Activated naive CD4-positive, alpha-beta T cell treated with anti-CD3 and anti-CD28 coated beads, Interleukin-2, amount 50 U/mL, for 72 hours (primary cell): Measurements from ENCODE around the gene TGFBR3. TPM values are rescaled to one million over a fixed set of nuclear protein-coding genes. Genes with fewer than 3 reads are reported as not detected.

Experiments
- ATAC-seq, 2 donors: fragments of 150-1000 bp; cut with Tn5 transposase; 2 replicates each; pipeline ENCODE4 v1.10.0; 2021; ENCODE audit warnings: mild to moderate bottlenecking in 2 of 2, moderate library complexity in 2 of 2
- DNase-seq, 2 donors: peaks; one replicate each; pipeline ENCODE4 v3.0.0; 2021 to 2022; ENCODE audit warnings: low spot score in 2 of 2
- H3K27ac Mint-ChIP-seq, 2 donors: one replicate each; pipeline ENCODE4 v1.8.0; 2022; ENCODE audit warnings: mild to moderate bottlenecking in 2 of 2, mixed read lengths in 2 of 2
- H3K36me3 Mint-ChIP-seq, 2 donors: one replicate each; pipeline ENCODE4 v1.8.0; 2022; ENCODE audit warnings: mixed read lengths in 2 of 2
- H3K9me3 Mint-ChIP-seq, 2 donors: one replicate each; pipeline ENCODE4 v1.8.0; 2022; ENCODE audit warnings: mixed read lengths in 2 of 2
- total RNA-seq, 2 donors: library from RNA; stranded (reverse); gene quantifications; one replicate each; pipeline ENCODE4 v1.2.3, GENCODE V29; 2022

TGFBR3 gene
- total RNA-seq, 2 donors from 2014 or later = 1.2 to 3.3 TPM

DNA sequence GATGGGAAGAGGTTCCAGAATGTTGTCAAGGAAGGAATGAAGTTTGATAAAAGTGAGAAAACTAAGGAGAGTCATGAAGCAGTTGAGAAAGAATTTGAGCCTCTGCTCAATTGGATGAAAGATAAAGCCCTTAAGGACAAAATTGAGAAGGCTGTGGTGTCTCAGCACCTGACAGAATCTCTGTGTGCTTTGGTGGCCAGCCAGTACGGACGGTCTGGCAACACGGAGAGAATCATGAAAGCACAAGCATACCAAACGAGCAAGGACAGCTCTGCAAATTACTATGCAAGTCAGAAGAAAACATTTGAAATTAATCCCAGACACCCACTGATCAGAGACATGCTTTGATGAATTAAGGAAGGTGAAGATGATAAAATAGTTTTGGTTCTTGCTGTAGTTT, 242.5 kb downstream of the TGFBR3 start:
- no peak for DNase-seq
- Mint-ChIP-seq H3K27ac (no peak overlapping the region), H3K36me3 (peaks cover 8 to 27% of the 10 kb centered on the region in 2 donors), H3K9me3 (peaks cover 7 to 28% of the 10 kb centered on the region in 2 donors)
- no peak for ATAC-seq

DNA sequence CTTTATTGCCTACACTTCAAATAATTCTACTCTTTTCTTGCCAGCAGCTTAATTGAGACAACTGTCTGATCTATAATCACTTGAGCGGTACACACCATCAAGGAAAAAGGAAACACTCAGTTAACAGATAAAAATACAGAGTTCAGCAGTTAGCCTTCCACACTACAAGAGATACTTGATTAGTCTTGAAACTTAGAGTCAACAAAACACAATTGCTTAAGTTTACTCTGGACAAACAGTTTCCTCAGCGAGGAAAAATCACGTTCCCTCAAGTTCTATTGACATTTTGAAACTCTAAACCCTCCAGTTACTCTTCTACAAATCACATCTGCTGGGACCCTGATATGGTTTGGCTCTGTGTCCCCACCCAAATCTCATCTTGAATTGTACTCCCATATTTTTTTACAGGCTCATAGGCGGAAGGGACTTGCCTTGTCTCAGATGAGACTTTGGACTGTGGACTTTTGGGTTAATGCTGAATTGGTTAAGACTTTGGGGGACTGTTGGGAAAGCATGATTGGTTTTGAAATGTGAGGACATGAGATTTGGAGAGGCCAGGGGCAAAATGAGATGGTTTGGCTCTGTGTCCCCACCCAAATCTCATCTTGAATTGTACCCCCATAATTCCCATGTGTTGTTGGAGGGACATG, 244.9 kb downstream of the TGFBR3 start:
- ATAC-seq = no peak
- Mint-ChIP-seq H3K27ac (no peak overlapping the region), H3K36me3 (peaks cover 8 to 27% of the 10 kb centered on the region in 2 donors), H3K9me3 (peaks cover 7 to 28% of the 10 kb centered on the region in 2 donors)
- DNase-seq = no peak

DNA sequence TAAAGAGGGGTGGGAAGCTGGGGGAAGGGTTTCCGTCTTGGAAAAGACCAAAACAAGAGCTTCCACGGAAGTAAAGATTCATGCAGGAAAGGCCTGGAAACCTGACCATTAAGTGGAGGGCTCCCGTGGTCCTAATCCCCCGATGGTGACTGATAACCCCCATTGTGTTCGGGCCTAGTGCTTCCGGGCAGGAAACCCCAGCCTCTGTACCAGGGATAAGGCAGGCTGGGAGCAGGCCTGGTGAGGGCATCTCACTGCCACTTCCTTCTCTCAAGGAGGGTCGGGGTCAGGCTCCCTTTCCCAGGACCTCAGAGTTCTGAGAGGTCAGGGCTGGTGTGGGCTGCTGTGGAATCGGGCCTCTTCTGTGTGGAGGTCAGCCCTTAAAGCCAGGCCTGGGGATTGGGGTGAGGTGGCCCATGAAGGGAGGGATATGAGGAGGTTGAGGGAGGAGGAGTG, 248.4 kb downstream of the TGFBR3 start:
- Mint-ChIP-seq H3K9me3 (peaks cover 7 to 24% of the 10 kb centered on the region in 2 donors), H3K27ac (no peak overlapping the region), H3K36me3 (peaks cover 8 to 27% of the 10 kb centered on the region in 2 donors)
- no peak for ATAC-seq
- no peak for DNase-seq

- H3K27ac Mint-ChIP-seq = no peak overlapping the region
- H3K9me3 Mint-ChIP-seq = peaks cover 2 to 15% of the 10 kb centered on the region in 2 donors
- no peak for DNase-seq
- H3K36me3 Mint-ChIP-seq = peaks cover 0 to 11% of the 10 kb centered on the region in 2 donors
- ATAC-seq = no peak
Observed at GRCh38 chr1:91635763-91636162, 250.2 kb downstream of the TGFBR3 start.

DNA sequence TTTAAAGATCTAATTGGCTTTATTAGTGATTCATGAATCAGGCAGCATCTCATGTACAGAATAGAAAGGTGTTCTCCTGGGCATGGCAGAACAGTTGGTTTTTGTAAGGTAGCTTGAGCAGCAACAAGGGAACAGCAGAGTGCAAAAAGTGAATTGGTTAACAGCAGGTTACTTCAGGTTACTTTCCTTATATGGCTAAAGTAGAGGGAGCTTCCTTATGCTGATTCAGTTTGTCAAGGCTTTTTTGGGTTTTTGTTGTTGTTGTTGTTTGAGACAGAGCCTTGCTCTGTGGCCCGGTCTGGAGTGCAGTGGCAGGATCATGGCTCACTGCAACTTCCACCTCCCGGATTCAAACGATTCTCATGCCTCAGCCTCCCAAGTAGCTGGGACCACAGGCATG, 252.5 kb downstream of the TGFBR3 start:
- ATAC-seq (no peak), DNase-seq (no peak)
- Mint-ChIP-seq H3K27ac (no peak overlapping the region), H3K9me3 (peaks cover 0 to 11% of the 10 kb centered on the region in 2 donors), H3K36me3 (peaks cover 0 to 5% of the 10 kb centered on the region in 2 donors)

DNA sequence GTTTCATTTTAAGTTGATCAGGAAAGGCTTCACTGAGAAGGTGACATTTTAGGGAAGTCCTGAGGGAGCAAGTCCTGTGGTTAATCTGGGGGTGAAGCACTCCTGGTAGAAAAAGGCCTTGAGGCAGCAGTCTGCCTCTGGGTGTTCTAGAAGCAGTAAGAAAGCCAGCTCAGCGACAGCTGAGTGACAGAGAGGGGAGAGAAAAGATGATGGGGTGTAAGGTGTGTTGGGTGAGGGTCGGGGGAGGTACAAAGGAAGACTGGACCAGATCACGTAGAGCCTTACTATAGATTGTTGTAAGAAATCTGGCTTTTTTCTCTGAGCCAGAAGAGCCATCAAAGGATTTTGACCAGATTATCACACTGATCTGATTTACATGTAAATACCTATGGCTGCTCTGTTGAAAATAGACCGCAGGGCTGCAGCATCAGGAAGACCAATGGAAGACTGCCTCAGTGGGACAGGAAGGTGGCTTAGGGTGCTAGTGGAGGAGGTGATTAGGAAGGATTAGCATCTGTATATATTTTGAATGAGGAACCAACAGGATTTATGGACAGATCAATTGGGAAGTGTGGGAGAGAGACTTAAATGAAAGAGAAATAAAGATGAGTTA, 254.1 kb downstream of the TGFBR3 start:
- H3K9me3 Mint-ChIP-seq = peaks cover 0 to 11% of the 10 kb centered on the region in 2 donors
- H3K27ac Mint-ChIP-seq = peak overlapping the region; percentile 1 to 18
- H3K36me3 Mint-ChIP-seq = peaks cover 0 to 5% of the 10 kb centered on the region in 2 donors
- ATAC-seq (no peak), DNase-seq (no peak)

GRCh38 chr1:91630803-91631202, 255.1 kb downstream of the TGFBR3 start:
- Mint-ChIP-seq H3K9me3 (peaks cover 0 to 11% of the 10 kb centered on the region in 2 donors), H3K36me3 (peaks cover 0 to 5% of the 10 kb centered on the region in 2 donors), H3K27ac (no peak overlapping the region)
- no peak for DNase-seq
- ATAC-seq = no peak

Other genes with a start within 250 kb of the TGFBR3 start
- gene BRDT, start 63.2 kb upstream of the TGFBR3 start, total RNA-seq = under 1 TPM in 1 of 2 donors, not detected in 1; 0.10 TPM
- gene EPHX4, start 143.8 kb upstream of the TGFBR3 start, total RNA-seq = 1 to 10 TPM in 1 of 2 donors, under 1 TPM in 1; 0.32 to 1.4 TPM
- gene SETSIP, start 189.3 kb upstream of the TGFBR3 start, total RNA-seq = not detected
- 1 to 10 TPM; 2.1 to 3.2 TPM for gene BTBD8, start 194.2 kb upstream of the TGFBR3 start, total RNA-seq